HG03280 (cell line): ENCODE results near the gene PCDHGA11.
"Not testable (repeated sequence)": the region's sequence is repeated elsewhere in the genome, so short reads cannot be mapped to it uniquely, and the experiment has no call there.

Source experiments
- ATAC-seq: cut with Tn5 transposase; IDR thresholded peaks from one replicate; pipeline ENCODE4 v1.9.1; 2021; ENCODE audit warnings: mild to moderate bottlenecking, moderate library complexity; ENCODE audit not compliant: unreplicated experiment

Gene PCDHGA11

DNA sequence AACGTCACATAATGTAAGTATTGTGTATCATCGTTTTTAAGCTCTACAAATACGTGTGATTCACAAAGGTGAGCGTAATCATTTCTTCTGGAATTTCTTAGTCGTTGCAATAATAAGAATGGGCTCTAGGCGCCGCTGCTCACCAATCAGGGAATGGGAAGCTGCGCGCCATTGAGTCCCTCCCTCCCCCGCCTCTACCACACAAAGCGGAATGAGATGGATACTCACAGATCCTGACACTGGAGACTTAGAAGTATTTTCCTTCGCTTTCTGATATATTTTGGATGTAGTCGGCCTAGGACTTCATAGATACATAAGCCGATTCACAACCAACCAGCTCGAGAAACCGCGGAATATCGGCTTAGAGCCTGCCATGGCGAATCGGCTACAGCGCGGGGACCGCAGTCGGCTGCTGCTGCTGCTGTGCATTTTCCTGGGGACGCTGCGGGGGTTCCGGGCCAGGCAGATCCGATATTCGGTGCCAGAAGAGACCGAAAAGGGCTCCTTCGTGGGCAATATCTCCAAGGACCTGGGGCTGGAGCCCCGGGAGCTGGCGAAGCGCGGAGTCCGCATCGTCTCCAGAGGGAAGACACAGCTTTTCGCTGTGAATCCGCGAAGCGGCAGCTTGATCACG, at the start of gene PCDHGA11:
Gene PCDHGA11, plus strand, starts transcription at position 197 of the 634 bp plus-strand sequence. Its CDS starts 177 bp downstream, at position 374.
- ATAC-seq: peak; percentile 43

DNA sequence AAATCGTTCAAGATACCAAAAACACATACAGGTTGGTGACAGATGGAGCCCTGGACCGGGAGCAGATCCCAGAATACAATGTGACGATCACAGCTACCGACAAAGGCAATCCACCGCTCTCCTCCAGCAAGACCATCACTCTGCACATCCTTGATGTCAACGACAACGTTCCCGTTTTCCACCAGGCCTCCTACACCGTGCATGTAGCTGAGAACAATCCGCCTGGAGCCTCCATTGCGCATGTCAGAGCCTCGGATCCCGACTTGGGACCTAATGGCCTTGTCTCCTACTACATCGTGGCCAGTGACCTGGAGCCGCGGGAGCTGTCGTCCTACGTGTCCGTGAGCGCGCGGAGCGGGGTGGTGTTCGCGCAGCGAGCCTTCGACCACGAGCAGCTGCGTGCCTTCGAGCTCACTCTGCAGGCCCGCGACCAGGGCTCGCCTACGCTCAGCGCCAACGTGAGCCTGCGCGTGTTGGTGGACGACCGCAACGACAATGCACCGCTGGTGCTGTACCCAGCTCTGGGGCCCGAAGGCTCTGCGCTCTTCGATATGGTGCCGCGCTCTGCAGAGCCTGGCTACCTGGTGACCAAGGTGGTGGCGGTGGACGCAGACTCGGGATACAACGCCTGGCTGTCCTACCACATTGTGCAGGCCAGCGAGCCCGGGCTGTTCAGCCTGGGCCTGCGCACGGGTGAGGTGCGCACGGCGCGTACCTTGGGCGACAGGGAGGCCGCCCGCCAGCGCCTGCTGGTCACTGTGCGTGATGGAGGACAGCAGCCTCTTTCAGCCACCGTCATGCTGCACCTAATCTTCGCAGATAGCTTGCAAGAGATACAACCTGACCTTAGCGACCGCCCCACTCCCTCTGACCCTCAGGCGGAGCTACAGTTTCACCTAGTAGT, 49.0 kb upstream of the PCDHGA11 start:
- no peak for ATAC-seq

DNA sequence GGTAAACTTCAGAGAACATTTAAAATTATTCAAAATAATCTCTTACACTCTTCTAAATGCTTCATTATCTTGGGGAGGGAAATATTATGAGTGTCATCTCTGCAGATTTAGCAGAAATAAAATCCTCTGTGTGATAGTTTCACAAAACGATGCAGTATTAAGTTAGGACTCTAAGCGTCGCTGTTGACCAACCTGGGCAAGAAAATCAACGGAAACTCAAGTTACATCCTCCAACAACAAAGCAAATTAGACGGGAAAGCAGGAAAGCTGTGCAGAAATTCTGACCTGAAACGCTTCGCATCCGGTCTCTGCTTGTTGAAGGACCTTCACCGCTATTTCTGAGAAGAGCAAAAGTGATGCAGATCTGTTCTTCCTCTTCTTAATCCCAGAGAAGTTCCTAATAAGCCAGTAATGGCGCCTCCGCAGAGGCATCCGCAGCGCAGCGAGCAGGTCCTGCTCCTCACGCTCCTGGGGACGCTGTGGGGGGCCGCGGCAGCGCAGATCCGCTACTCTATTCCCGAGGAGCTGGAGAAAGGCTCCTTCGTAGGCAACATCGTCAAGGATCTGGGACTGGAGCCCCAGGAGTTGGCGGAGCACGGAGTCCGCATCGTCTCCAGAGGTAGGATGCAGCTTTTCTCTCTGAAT, 47.1 kb upstream of the PCDHGA11 start, which contains the start of gene PCDHGA6:
Gene PCDHGA6, plus strand, starts transcription at position 219 of the 645 bp plus-strand sequence. Its CDS starts 193 bp downstream, at position 412.
- no peak for ATAC-seq

- ATAC-seq: no peak
Measured at GRCh38 chr5:141374627-141375026, 46.2 kb upstream of the PCDHGA11 start.

DNA sequence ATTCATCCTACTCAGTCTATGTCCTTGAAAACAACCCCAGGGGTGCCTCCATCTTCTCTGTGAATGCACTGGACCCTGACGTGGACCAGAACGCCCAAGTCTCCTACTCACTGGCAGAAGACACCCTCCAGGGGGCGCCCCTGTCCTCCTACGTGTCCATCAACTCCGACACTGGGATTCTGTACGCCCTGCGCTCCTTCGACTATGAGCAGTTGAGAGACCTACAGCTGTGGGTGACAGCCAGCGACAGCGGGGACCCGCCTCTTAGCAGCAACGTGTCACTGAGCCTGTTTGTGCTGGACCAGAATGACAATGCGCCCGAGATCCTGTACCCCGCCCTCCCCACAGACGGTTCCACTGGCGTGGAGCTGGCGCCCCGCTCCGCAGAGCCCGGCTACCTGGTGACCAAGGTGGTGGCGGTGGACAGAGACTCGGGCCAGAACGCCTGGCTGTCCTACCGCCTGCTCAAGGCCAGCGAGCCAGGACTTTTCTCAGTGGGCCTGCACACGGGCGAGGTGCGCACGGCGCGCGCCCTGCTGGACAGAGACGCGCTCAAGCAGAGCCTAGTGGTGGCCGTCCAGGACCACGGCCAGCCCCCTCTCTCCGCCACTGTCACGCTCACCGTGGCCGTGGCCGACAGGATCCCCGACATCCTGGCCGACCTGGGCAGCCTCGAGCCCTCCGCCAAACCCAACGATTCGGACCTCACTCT, 45.3 kb upstream of the PCDHGA11 start:
- not testable (repeated sequence) for ATAC-seq

- no peak for ATAC-seq
Measured at GRCh38 chr5:141382469-141383294, 38.2 kb upstream of the PCDHGA11 start, which contains the start of gene PCDHGA7. PCDHGA7 (plus strand) TSS chr5:141382742; CDS start chr5:141382900, 158 bp downstream.

GRCh38 chr5:141383345-141383744, 37.5 kb upstream of the PCDHGA11 start:
- ATAC-seq: no peak

- ATAC-seq: no peak
Measured at GRCh38 chr5:141384471-141385267, 36.2 kb upstream of the PCDHGA11 start.

- ATAC-seq: peak; percentile 93
Measured at GRCh38 chr5:141387557-141388311, 33.1 kb upstream of the PCDHGA11 start, which contains the start of gene PCDHGB4. PCDHGB4 (plus strand) TSS chr5:141387698; CDS start chr5:141387885, 187 bp downstream.

GRCh38 chr5:141388661-141389060, 32.2 kb upstream of the PCDHGA11 start:
- no peak for ATAC-seq

DNA sequence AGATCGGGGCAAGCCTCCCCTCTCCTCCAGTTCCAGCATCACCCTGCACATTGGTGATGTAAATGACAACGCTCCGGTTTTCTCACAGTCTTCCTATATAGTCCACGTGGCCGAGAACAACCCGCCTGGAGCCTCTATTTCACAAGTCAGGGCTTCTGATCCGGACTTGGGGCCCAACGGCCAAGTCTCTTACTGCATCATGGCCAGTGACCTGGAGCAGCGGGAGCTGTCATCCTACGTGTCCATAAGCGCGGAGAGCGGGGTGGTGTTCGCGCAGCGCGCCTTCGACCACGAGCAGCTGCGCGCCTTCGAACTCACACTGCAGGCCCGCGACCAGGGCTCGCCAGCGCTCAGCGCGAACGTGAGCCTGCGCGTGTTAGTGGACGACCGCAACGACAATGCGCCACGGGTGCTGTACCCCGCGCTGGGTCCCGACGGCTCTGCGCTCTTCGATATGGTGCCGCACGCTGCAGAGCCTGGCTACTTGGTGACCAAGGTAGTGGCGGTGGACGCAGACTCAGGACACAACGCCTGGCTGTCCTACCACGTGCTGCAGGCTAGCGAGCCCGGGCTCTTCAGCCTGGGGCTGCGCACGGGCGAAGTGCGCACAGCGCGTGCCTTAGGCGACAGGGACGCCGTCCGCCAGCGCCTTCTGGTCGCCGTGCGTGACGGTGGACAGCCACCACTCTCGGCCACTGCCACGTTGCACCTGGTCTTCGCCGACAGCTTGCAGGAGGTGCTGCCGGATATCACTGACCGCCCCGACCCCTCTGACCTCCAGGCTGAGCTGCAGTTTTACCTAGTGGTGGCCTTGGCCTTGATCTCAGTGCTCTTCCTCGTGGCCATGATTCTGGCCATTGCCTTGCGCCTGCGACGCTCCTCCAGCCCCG, 31.5 kb upstream of the PCDHGA11 start:
- ATAC-seq: no peak

DNA sequence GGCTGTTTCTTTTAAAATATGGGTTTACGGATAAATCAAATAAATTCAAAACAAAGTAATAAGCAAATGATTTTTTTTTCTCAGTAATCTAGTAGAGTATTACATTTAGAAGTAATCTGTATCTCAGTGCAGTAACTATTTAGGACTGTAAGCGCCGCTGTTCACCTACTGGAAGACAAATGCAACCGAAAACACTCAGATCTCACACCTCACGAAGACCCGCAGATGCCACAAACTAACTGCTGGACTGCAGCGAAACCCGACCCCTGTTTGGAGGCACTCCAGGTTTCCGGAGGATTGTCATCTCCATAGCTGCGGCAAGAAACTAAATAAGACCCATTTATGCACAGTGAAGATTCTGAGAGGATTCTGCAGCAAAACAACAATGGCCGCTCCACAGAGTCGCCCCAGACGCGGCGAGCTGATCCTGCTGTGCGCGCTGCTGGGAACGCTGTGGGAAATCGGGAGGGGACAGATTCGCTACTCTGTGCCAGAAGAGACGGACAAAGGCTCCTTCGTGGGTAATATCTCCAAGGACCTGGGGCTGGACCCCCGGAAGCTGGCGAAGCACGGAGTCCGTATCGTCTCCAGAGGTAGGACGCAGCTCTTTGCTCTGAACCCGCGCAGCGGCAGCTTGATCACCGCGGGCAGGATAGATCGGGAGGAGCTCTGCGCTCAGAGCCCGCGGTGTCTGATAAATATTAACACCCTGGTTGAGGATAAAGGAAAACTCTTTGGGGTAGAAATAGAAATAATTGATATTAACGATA, 28.2 kb upstream of the PCDHGA11 start, which contains the start of gene PCDHGA8:
Gene PCDHGA8, plus strand, starts transcription at position 205 of the 770 bp plus-strand sequence. Its CDS starts 181 bp downstream, at position 386.
- no peak for ATAC-seq

DNA sequence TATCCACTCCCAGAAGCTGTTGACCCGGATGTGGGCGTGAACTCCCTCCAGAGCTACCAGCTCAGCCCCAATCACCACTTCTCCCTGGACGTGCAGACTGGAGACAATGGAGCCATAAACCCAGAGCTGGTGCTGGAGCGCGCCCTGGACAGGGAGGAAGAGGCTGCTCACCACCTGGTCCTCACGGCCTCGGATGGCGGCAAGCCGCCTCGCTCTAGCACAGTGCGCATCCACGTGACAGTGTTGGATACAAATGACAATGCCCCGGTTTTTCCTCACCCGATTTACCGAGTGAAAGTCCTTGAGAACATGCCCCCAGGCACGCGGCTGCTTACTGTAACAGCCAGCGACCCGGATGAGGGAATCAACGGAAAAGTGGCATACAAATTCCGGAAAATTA, 27.6 kb upstream of the PCDHGA11 start:
- ATAC-seq: no peak

- ATAC-seq: not testable (repeated sequence)
Measured at GRCh38 chr5:141394401-141395187, 26.3 kb upstream of the PCDHGA11 start.

GRCh38 chr5:141397756-141398551, 22.9 kb upstream of the PCDHGA11 start, which contains the start of gene PCDHGB5:
PCDHGB5 (plus strand) TSS chr5:141397947; CDS start chr5:141398128, 181 bp downstream.
- not testable (repeated sequence) for ATAC-seq
